ENCODE results near the gene TOMM34.

GRCh38 chr20:44948107-44948506 lies 12.1 kb downstream of the TOMM34 start:
- TF ChIP-seq POLR2AphosphoS5 (IDR thresholded peaks at IDR 0.05): no peak
- TF ChIP-seq CTCF (IDR thresholded peaks at IDR 0.05; ENCODE audit: poor library complexity, severe bottlenecking): no peak
- no peak for TF ChIP-seq TAF1 (IDR thresholded peaks at IDR 0.05; ENCODE audit: low read depth)
- no peak for TF ChIP-seq EZH2 (IDR thresholded peaks at IDR 0.05; ENCODE audit: borderline replicate concordance, insufficient read depth, low read length, poor library complexity, severe bottlenecking)
- no peak for TF ChIP-seq EP300 (conservative IDR thresholded peaks at IDR 0.05; ENCODE audit: poor library complexity, severe bottlenecking)
